Adipose tissue (tissue), 3 donors: ENCODE results near the gene NCOR2. TPM values are rescaled to one million over a fixed set of nuclear protein-coding genes. Genes with fewer than 3 reads are reported as not detected.

ENCODE experiments used
- H3K27ac ChIP-seq: one replicate; pipeline ENCODE4 v1.5.1; 2013; ENCODE audit warnings: low read depth, low read length
- WGBS, 3 donors: extraction: QIAGEN DNeasy Blood & Tissue Kit; methylation state at CpG; one replicate each; pipeline ENCODE4 v1.1.7; 2013; 5-methylcytosine and 5-hydroxymethylcytosine counted together
- polyA plus RNA-seq, 3 donors: library from polyadenylated mRNA; stranded (reverse); fragments of 200-250 nt; gene quantifications; one replicate each; pipeline ENCODE4 v1.2.3, GENCODE V29; 2013
- donor health status: healthy with polysubstance abuse.
- donor health status: Bipolar disorder and iron deficiency.
- donor health status: healthy.

The NCOR2 gene
- polyA plus RNA-seq, 3 donors: 28.7 to 74.3 (median 63.1) TPM

DNA sequence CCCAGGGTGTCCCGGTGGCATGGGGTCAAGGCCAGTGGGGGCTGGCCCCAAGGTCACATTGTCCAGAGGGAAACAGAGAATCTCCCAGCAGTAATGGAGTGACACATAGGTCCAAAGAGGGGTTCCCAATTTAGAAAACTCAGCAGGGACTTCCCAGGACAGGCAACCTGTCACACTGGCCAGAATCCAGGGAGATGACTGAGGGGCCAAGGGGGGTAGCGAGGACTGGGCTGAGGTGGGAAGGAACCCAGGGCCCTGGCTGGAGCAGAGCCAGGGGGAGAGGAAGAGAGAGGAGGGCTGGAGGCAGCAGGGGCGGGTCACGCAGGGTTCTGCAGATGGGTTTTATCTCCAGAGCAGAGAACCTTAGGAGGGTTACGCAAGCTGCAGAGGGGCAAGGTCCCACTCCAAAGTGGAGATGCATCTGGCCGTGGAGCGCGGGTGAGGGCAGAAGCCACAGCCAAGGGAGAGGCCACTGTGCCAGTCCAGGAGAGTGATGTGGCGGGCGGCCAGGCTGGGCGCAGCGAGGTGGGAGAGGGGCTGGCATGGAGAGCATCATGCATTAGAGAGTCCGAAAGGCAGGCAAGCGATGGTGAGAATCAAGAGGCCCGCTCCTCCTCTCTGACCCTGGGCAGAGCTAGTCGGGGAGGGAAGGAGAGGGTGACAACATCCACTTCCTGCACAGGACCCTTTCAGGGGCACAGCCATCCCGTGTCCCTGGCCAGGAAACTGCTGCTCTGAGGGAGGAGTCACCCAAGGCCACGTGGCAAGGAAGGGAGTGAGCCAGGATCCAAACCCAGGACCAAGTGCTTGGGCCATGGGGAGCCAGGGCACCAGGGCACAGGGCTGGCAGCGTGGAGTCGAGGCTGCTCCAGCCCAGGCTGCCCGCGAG is 29.0 kb downstream of the NCOR2 start:
- H3K27ac ChIP-seq: no peak overlapping the region
- 39 to 57% (median 39%) methylated on average over 21 to 22 of the region's 22 CpGs for WGBS, 3 donors

DNA sequence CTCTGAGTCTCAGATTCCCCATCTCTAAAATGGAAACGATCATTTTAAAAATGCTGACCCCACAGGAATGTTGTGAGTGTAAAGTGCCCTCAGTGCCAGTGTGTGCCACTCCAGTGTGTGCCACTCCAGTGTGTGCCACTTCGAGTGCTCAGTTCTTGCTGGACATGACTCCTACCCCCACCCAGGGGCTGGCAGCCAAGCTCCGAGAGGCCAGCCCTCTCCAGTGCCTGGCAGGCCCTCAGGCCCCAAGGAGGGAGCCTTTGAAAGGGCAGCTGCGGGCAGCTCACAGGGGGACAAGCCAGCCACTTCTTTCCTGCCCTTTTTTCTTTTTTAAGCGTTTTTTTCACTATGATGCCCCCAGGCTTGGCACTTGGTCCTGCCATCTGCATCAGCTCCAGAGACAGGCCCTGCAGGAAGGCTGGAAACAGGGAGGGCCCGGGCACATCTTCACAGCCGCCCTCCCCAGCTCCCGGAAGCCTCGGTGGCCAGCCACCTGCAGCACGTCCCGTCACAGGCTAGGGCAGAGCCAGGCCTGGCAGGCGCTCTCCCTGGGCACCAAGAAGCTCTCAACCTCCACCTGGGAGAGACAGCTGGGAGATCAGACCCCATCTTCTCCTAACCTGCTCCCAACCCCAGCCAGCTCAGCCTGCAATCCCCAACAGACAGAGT is 29.8 kb downstream of the NCOR2 start:
- WGBS, 3 donors: 52 to 56% (median 56%) methylated on average over 12 of the region's 12 CpGs
- H3K27ac ChIP-seq: no peak overlapping the region

DNA sequence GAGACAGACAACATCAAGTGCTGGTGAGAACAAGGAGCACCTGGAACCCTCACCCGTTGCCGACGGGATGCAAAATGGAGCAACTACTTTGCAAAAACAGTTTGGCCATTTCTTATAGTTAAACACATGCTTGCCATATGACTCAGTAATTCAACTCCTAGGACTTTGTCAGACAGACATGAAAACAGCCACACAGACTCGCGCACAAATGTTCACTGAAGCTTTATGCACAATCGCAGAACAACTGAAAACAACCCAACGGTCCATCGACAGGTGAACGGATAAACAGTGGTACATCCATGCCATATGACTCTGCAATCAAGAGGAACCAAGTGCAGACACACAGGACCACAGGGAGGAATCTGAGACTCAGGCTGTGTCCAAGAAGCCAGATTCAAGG is 30.8 kb downstream of the NCOR2 start:
- WGBS, 3 donors: 90 to 92% (median 90%) methylated on average over 9 of the region's 9 CpGs
- no peak overlapping the region for H3K27ac ChIP-seq

DNA sequence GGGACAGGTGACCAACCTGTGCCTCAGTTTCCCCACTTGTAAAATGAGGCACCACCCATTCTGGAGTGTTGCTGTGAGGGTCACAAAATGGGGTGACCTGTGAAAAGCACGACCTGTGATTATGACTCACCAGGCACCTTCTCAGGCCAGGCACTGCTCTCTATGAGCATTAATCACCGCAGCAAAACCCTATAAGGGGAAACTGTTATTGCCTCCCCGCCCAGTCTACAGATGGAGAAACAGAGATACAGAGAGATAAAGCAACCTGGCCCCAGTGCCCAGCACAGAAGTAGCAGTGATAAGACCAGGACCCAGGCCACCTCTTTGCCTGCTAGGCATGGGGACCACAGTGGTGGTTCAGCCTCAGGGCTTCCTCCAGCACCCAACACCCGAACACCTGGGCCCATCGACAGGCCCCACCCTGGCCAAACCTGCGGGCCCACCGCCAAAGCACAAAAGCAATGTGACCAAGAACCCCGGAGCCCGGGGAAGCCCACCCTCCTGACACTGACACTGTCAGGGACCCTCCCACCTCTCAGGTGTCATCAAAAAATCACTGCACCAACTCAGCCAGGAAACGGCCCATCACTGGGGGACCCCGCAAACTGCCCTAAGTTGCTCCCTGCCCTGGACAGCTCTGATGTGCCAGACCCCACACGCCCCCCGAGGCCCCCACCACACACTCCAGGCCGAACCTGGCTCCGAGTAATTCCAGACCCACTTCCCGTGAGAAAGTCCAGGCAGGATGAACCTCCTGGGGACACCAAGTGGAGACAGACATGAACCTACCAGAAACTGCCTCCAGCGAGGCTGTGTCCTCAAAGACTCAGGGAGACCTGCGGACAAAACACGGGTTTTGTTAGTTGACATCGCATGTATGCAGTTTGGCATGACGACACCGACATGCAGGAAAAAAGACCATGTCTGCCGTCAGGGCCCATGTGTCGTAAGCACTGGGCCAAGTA is 32.4 kb downstream of the NCOR2 start:
- 80 to 87% (median 83%) methylated on average over 24 of the region's 24 CpGs for WGBS, 3 donors
- H3K27ac ChIP-seq: no peak overlapping the region

DNA sequence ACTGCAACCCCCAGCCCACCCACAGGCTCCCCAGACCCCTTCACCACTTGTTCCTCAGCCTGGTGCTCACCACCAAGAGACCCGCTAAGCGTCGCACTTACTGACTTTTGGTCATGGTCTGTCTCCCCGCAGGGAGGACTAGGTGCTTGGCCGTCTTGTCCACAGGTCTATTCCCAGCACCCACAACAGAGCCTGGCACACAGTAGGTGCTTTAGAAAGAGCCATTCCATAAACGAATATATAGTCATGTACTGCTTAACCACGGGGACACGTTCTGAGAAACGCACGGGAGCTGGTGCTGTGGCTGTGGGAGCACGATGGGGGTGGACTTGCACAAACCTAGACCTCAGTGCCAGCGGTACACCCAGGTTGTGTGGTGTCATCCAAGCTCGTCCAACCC is 34.0 kb downstream of the NCOR2 start:
- WGBS, 3 donors: 90 to 91% (median 90%) methylated on average over 13 of the region's 13 CpGs
- H3K27ac ChIP-seq: no peak overlapping the region

DNA sequence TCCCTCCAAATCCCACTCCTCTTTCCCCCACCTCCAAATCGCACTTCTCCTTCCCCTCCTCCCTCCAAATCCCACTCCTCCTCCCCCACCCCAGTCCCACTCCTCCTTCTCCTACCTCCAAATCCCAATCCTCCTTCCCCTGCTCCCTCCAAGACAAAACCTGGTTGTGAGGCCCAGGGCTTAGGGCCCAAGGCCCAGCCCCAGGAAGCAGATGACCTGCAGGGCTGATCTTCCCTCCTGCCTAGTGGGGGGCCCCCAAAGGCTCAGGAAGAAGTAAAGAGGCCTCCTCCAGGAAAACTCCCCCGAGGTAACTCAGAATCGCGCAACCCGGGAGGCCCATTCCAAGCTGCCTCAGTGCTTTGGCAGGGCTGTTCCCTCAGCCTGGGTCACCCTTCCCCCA is 34.4 kb downstream of the NCOR2 start:
- no peak overlapping the region for H3K27ac ChIP-seq
- WGBS, 3 donors: 62 to 88% (median 67%) methylated on average over 4 to 5 of the region's 5 CpGs

DNA sequence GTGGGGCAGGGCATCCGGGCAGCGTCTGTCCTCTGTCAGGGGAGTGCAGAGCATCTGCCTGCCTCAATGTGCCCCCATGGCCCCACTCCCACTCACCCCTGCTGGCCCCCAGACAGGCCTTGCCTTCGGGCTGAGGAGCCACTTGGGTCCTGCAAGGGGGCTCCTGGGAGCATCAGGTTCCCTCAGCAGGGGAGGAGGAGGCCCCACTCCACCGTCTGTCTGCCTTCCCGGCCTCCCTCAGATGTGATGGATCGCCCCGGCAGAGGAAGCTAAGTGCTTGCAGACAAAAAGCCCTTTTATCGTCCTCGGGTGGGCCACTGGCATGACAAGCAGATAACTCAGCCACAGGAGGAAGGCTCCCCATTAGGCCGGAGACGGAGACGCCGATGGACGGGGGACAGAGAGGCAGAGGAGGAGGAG is 35.1 kb downstream of the NCOR2 start:
- no peak overlapping the region for H3K27ac ChIP-seq
- WGBS, 3 donors: 64 to 79% (median 70%) methylated on average over 10 to 14 of the region's 14 CpGs

DNA sequence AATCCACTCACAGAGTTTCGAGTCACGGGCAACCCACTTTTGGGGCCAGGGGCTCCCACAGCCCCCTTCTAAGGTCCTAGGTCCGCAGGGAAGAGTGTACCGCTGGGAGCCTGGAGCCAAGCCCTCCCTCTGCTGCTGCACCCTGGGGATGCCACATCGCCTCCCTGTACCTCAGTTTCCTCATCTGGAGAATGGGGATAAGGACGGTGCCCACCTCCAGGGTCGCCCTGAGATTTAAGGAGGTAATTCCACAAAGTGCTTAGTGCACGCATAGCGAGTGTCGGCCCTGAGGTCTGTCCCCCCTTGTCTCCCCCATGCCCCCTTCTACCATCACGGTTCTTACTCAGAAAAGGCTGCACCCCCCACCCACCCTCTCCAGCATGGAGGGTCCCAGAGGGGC is 35.5 kb downstream of the NCOR2 start:
- H3K27ac ChIP-seq: no peak overlapping the region

DNA sequence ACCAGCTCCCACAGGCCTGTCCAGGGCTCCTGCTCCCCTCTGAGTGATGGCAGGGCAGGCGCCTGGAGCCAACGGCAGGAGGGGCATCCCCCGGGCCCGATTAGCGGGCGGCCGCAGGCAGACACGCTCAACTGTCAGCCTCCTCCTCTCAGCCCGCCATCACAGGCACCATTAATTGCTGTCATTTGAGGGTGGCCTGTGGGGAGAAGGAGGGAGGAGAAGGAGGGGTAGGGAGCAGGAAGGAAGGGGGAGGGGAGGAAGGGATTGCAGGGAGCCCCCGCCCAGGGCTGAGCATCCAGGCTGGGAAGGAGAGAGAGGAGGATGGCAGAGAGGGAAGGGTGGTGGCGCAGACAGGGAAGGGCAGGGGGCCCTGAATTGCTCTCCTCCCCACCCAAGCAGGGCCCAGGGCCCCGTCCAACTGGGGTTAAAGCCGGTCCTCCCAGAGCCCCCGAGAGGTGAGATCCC is 36.1 kb downstream of the NCOR2 start:
- H3K27ac ChIP-seq: no peak overlapping the region
- WGBS, 3 donors: 44 to 79% (median 60%) methylated on average over 10 to 14 of the region's 14 CpGs

More for the DNA sequence above, 35.5 kb downstream of the NCOR2 start:
- 91 to 94% (median 94%) methylated on average over 11 of the region's 11 CpGs for WGBS, 3 donors

DNA sequence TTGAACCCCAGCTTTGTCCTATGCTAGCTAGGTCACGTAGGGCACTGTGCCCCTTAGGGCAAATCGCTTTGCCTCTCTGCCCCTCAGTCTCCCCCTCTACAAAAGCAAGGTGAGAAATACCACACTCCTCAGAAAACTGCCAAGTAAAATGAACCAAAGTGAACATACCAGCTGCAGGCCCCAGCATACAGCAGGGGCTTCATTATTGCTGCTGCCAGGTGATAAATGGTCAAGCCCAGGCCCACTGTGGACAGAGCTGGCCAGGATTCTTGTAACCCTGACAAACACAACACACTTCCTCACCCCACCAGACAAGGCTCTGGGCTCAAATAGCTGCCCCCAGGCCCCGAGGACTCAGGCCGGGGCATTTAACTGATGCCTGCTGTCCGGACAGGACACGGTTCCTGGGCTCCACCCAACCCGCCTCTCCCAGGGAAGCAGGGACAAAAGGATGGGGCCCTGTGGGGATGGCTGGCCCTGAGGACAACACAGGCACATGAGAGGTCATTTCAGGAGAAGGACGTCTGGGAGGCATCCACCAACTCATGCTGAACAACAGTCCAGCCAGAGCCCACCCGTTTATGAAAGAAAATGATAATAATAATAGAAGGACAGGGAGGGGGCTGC is 36.7 kb downstream of the NCOR2 start:
- WGBS, 3 donors: 70 to 94% (median 72%) methylated on average over 9 of the region's 9 CpGs
- no peak overlapping the region for H3K27ac ChIP-seq

DNA sequence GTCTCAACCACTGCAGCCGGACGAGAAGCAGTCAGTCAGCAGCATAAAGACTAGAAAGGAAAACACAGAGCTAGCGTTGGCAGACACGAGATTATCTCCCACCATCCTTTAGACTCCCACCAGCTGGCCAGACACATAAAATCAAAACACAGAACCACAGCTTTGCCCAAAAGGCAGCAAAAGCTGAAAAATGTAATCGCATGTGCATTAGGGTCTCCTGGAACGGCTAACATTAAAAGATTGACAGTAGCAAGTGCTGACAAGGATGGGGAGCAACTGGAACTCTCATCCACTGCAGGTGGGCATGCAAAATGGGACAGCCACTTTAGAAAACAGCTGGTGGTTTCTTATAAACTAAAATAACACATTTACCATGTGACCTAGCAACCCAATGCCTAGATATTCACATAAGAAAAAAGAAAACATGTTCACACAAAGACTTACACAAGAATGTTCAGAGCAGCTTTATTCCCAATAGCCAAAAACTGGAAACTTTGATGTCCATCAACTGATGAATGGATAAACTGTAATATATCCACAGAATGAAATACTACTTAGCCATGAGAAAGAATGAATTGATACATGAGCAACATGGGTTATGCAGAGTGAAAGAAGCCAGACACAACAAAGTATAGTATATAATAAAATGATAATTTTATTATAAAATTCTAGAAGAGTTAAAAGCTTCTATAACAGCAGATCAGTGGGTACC is 37.7 kb downstream of the NCOR2 start:
- 91 to 96% (median 95%) methylated on average over 6 of the region's 6 CpGs for WGBS, 3 donors
- H3K27ac ChIP-seq: no peak overlapping the region

DNA sequence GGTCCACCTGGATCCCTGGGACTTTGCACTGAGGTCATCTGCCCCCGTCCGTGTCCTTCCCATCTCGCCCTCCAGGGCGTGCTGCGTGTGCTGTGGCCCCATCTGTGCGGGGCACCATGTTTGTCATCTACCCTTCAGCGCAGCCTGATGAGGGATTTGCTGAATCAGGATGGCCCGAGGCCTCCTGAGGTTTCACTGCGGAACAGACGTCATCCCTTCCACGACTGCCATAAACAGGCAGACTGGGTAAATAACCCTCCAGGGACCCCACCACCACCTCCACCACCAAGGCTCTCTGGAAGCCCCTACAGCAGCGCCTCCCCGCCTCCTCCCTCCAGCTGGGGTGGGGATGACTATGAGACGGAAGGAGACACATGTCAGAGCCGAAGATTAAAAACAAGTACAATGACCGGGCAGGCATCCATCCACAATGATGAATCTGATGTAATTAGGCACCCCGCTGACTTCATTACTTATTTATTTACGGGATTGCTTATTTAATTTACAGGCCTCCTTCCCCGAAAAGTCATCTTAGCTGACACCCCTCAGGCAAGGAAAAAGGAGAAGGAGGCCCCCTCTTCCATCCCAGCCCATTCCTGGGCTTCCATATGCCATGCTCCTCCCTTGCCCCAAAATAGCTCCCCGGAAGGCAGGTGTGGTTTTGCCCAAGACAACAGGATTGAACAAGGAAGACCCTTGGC is 39.4 kb downstream of the NCOR2 start:
- H3K27ac ChIP-seq: no peak overlapping the region
- WGBS, 3 donors: 67 to 82% (median 75%) methylated on average over 20 of the region's 20 CpGs

DNA sequence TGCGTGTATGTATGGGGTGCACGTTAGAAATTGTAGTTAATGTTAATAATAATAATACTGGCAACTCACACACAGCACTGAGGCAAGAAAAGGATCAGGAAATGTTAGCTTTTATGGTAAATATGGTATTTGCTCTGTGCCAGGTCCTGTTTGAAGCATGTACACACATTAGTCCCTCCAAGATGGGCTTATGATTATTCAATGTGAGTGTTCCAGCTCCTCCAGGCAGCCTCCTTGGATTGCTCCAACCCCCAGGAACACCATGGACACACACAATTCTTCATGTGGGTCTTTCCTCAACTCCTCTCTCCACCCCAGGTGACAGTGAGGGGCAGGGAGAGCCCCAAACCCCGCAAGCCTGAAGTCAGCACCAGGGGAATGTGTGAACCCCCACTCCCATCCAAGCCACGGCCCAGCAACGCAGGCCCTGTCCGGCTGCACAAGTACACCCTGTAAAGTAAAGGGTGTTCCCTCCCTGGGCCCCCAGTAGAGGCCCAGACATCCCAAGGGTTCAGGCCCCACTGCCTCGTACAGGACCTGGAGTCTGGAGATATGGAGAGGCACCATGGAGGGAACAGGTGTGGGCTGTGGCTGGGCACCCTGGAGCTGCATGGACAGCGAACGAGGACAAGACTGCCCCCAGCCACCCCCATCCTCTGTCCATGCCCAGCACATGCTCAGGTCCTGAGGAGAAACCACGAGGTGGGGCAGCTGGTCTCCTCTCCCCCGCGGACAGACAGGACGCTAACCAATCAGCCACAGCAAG is 41.3 kb downstream of the NCOR2 start:
- WGBS, 3 donors: 89 to 94% (median 92%) methylated on average over 13 of the region's 13 CpGs
- no peak overlapping the region for H3K27ac ChIP-seq

DNA sequence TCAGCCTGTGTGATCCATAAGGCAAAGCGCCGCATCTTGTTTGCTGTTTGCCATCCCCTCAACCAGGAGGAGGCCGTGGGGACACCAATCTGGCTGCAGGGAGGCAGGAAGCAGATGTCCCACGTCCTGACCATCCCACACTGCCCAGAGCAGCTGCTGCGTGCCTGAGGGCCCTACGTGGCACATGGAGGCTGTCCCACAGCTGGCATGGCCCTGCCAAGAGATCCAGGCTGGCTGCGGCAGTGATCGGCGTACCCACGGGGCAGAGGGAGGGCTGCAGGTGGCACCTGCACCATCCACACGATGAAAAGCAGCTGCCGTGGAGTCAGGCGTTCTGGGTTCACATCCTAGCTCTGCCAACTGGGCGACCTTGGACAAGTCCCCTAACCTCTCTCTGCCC is 42.0 kb downstream of the NCOR2 start:
- 47 to 81% (median 80%) methylated on average over 14 of the region's 14 CpGs for whole genome bisulfite sequencing, 3 donors
- no peak overlapping the region for H3K27ac ChIP-seq

DNA sequence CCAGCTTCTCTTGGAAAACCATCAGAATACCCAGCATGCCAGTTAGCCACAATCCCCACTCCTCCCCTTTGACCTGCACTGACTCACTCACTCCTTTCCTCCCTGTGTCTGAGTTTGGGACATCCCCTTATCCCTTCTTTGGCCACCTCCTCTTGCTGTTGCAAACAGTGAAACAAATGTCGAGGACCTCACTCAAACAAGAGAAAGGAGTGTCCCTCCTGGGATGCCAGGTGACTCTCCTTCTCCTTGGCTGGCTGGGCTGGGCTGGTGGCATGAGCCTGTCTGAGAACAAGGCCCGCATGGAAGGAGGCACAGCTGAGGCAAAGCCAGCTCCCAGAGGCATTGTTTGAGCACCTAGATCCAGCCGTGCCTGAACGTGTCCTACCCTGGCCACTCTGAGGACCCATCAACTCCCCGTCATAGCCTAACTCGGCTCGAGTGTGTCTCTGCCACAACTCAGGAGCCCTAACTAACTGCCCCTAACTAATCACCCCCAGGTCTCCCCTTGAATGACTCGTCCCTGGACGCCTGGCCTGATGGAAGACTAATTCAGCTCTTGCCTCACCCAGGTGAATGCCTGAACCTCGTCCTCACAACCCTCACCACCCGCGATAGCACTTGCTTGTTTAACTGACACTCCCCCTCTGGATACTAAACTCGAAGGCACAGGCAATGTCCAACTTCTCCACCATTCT is 43.0 kb downstream of the NCOR2 start:
- no peak overlapping the region for H3K27ac ChIP-seq
- WGBS, 3 donors: 82 to 94% (median 86%) methylated on average over 13 of the region's 13 CpGs

DNA sequence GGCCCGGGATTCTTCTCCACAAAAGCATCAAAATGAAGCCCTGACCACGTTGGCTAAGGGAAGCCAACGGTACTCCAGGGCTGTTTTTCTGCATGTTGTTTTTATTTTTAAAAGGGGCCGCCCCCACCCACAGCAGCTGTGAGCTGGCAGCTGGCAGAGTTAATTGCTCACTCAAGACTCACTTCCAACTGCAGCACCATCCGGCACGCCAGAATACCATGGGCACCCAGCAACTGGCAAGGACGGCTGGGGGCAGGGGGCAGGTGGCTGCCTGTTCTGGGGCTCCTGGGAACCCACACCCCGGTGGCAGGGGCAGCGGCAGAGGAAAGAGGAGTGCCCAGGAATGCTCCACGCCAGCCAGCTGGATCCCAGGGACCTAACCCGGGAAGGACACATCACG is 44.3 kb downstream of the NCOR2 start:
- 67 to 76% (median 71%) methylated on average over 11 to 12 of the region's 12 CpGs for WGBS, 3 donors
- no peak overlapping the region for H3K27ac ChIP-seq
